Stimulated activated effector memory CD8-positive, alpha-beta T cell treated with anti-CD3 and anti-CD28 coated beads, Interleukin-12 subunit alpha, Interleukin-12 subunit beta, amount 100 ng/mL, for 72 hours (primary cell): ENCODE measurements around the gene PRKD1.

ENCODE experiments used
- ATAC-seq: fragments of 150-1000 bp; cut with Tn5 transposase; 2 replicates; pipeline ENCODE4 v1.10.0; 2021
- DNase-seq, 2 donors: peaks; one replicate each; pipeline ENCODE4 v3.0.0; 2021 to 2022; ENCODE audit warnings: low spot score in 2 of 2
- H3K27ac Mint-ChIP-seq: one replicate; pipeline ENCODE4 v1.8.0; 2022; ENCODE audit warnings: mild to moderate bottlenecking, mixed read lengths
- H3K36me3 Mint-ChIP-seq: one replicate; pipeline ENCODE4 v1.8.0; 2022; ENCODE audit warnings: mild to moderate bottlenecking, mixed read lengths
- H3K4me1 Mint-ChIP-seq: one replicate; pipeline ENCODE4 v1.8.0; 2022; ENCODE audit warnings: mixed read lengths
- H3K4me3 Mint-ChIP-seq: one replicate; pipeline ENCODE4 v1.8.0; 2022; ENCODE audit warnings: mild to moderate bottlenecking, mixed read lengths
- H3K9me3 Mint-ChIP-seq: one replicate; pipeline ENCODE4 v1.8.0; 2022; ENCODE audit warnings: mixed read lengths

Gene PRKD1

GRCh38 chr14:29927376-29928116 is at the start of gene PRKD1:
Gene PRKD1 (minus strand): TSS chr14:29927847.
- DNase-seq (no peak), ATAC-seq (peak; percentile 31)
- no peak within 1 kb of the TSS for H3K27ac Mint-ChIP-seq
- peak within 1 kb of the TSS; percentile 39 for H3K4me3 Mint-ChIP-seq
- peaks cover 6% of the 10 kb centered on the region for H3K4me1 Mint-ChIP-seq
- H3K9me3 Mint-ChIP-seq: peaks cover 16% of the 10 kb centered on the region
- H3K36me3 Mint-ChIP-seq: no peaks in the 10 kb centered on the region

- no peaks in the 10 kb centered on the region for H3K36me3 Mint-ChIP-seq
- ATAC-seq: no peak
- no peak overlapping the region for H3K27ac Mint-ChIP-seq
- H3K9me3 Mint-ChIP-seq: peaks cover 25% of the 10 kb centered on the region
- DNase-seq: no peak
- no peak overlapping the region for H3K4me3 Mint-ChIP-seq
- no peaks in the 10 kb centered on the region for H3K4me1 Mint-ChIP-seq
Observed at GRCh38 chr14:29971101-29971500, 43.5 kb upstream of the PRKD1 start.

GRCh38 chr14:29955087-29955486 is 27.4 kb upstream of the PRKD1 start:
- no peak for ATAC-seq

GRCh38 chr14:29953501-29953900 is 25.9 kb upstream of the PRKD1 start:
- DNase-seq (no peak), ATAC-seq (no peak)
- Mint-ChIP-seq H3K36me3 (no peaks in the 10 kb centered on the region), H3K4me1 (no peaks in the 10 kb centered on the region), H3K27ac (no peak overlapping the region), H3K4me3 (no peak overlapping the region), H3K9me3 (peaks cover 16% of the 10 kb centered on the region)

More at GRCh38 chr14:29955087-29955486, 27.4 kb upstream of the PRKD1 start:
- Mint-ChIP-seq H3K27ac (no peak overlapping the region), H3K9me3 (peaks cover 8% of the 10 kb centered on the region), H3K4me3 (no peak overlapping the region), H3K4me1 (no peaks in the 10 kb centered on the region), H3K36me3 (no peaks in the 10 kb centered on the region)
- no peak for DNase-seq

- no peak for ATAC-seq
- H3K9me3 Mint-ChIP-seq: peaks cover 30% of the 10 kb centered on the region
- no peaks in the 10 kb centered on the region for H3K36me3 Mint-ChIP-seq
- H3K27ac Mint-ChIP-seq: no peak overlapping the region
- DNase-seq: no peak
- H3K4me3 Mint-ChIP-seq: no peak overlapping the region
- H3K4me1 Mint-ChIP-seq: no peaks in the 10 kb centered on the region
Observed at GRCh38 chr14:29944091-29944490, 16.4 kb upstream of the PRKD1 start.

GRCh38 chr14:29941401-29941800 is 13.8 kb upstream of the PRKD1 start:
- Mint-ChIP-seq H3K4me1 (no peaks in the 10 kb centered on the region), H3K36me3 (no peaks in the 10 kb centered on the region), H3K27ac (no peak overlapping the region), H3K9me3 (peaks cover 19% of the 10 kb centered on the region), H3K4me3 (no peak overlapping the region)
- no peak for ATAC-seq
- DNase-seq: no peak

GRCh38 chr14:29940482-29940881 is 12.8 kb upstream of the PRKD1 start:
- H3K9me3 Mint-ChIP-seq: peaks cover 13% of the 10 kb centered on the region
- no peak overlapping the region for H3K27ac Mint-ChIP-seq
- no peaks in the 10 kb centered on the region for H3K4me1 Mint-ChIP-seq
- H3K36me3 Mint-ChIP-seq: no peaks in the 10 kb centered on the region
- DNase-seq: no peak
- no peak for ATAC-seq
- no peak overlapping the region for H3K4me3 Mint-ChIP-seq

GRCh38 chr14:29937116-29937515 is 9.5 kb upstream of the PRKD1 start:
- H3K4me3 Mint-ChIP-seq: no peak overlapping the region
- H3K4me1 Mint-ChIP-seq: no peaks in the 10 kb centered on the region
- DNase-seq (no peak), ATAC-seq (no peak)
- peaks cover under 1% of the 10 kb centered on the region for H3K9me3 Mint-ChIP-seq
- no peaks in the 10 kb centered on the region for H3K36me3 Mint-ChIP-seq
- H3K27ac Mint-ChIP-seq: no peak overlapping the region

GRCh38 chr14:29930283-29930682 is 2.6 kb upstream of the PRKD1 start:
- Mint-ChIP-seq H3K27ac (no peak overlapping the region), H3K4me3 (no peak overlapping the region), H3K9me3 (peaks cover 16% of the 10 kb centered on the region), H3K4me1 (peaks cover 6% of the 10 kb centered on the region), H3K36me3 (no peaks in the 10 kb centered on the region)
- no peak for ATAC-seq
- no peak for DNase-seq

GRCh38 chr14:29928117-29928640 is 532 bp upstream of the PRKD1 start:
- ATAC-seq (peak; percentile 40), DNase-seq (no peak)
- Mint-ChIP-seq H3K4me1 (peaks cover 6% of the 10 kb centered on the region), H3K9me3 (peaks cover 16% of the 10 kb centered on the region), H3K36me3 (no peaks in the 10 kb centered on the region), H3K4me3 (no peak overlapping the region), H3K27ac (no peak overlapping the region)

GRCh38 chr14:29926701-29927375 is 809 bp downstream of the PRKD1 start:
- Mint-ChIP-seq H3K9me3 (peaks cover 16% of the 10 kb centered on the region), H3K4me1 (peaks cover 6% of the 10 kb centered on the region), H3K36me3 (no peaks in the 10 kb centered on the region), H3K27ac (no peak overlapping the region), H3K4me3 (peak overlapping the region; percentile 39)
- DNase-seq (no peak), ATAC-seq (peak; percentile 8)

GRCh38 chr14:29926228-29926627 is 1.4 kb downstream of the PRKD1 start:
- Mint-ChIP-seq H3K9me3 (peaks cover 16% of the 10 kb centered on the region), H3K36me3 (no peaks in the 10 kb centered on the region), H3K4me1 (peaks cover 6% of the 10 kb centered on the region), H3K27ac (no peak overlapping the region), H3K4me3 (peak overlapping the region; percentile 39)
- ATAC-seq: no peak
- no peak for DNase-seq

- no peak for DNase-seq
- Mint-ChIP-seq H3K4me3 (no peak overlapping the region), H3K4me1 (peaks cover 6% of the 10 kb centered on the region), H3K27ac (no peak overlapping the region), H3K36me3 (no peaks in the 10 kb centered on the region), H3K9me3 (peaks cover 15% of the 10 kb centered on the region)
- ATAC-seq: no peak
Observed at GRCh38 chr14:29925736-29926135, 1.9 kb downstream of the PRKD1 start.

GRCh38 chr14:29925101-29925722 is 2.4 kb downstream of the PRKD1 start:
- H3K27ac Mint-ChIP-seq: no peak overlapping the region
- DNase-seq: no peak
- H3K9me3 Mint-ChIP-seq: peaks cover 9% of the 10 kb centered on the region
- peaks cover 6% of the 10 kb centered on the region for H3K4me1 Mint-ChIP-seq
- no peaks in the 10 kb centered on the region for H3K36me3 Mint-ChIP-seq
- no peak for ATAC-seq
- H3K4me3 Mint-ChIP-seq: no peak overlapping the region

- no peaks in the 10 kb centered on the region for H3K4me1 Mint-ChIP-seq
- H3K9me3 Mint-ChIP-seq: peaks cover 7% of the 10 kb centered on the region
- H3K27ac Mint-ChIP-seq: no peak overlapping the region
- ATAC-seq (no peak), DNase-seq (no peak)
- H3K4me3 Mint-ChIP-seq: no peak overlapping the region
- no peaks in the 10 kb centered on the region for H3K36me3 Mint-ChIP-seq
Observed at GRCh38 chr14:29919845-29920244, 7.8 kb downstream of the PRKD1 start.
